ENCODE data around the gene MYL7.

The MYL7 gene

DNA sequence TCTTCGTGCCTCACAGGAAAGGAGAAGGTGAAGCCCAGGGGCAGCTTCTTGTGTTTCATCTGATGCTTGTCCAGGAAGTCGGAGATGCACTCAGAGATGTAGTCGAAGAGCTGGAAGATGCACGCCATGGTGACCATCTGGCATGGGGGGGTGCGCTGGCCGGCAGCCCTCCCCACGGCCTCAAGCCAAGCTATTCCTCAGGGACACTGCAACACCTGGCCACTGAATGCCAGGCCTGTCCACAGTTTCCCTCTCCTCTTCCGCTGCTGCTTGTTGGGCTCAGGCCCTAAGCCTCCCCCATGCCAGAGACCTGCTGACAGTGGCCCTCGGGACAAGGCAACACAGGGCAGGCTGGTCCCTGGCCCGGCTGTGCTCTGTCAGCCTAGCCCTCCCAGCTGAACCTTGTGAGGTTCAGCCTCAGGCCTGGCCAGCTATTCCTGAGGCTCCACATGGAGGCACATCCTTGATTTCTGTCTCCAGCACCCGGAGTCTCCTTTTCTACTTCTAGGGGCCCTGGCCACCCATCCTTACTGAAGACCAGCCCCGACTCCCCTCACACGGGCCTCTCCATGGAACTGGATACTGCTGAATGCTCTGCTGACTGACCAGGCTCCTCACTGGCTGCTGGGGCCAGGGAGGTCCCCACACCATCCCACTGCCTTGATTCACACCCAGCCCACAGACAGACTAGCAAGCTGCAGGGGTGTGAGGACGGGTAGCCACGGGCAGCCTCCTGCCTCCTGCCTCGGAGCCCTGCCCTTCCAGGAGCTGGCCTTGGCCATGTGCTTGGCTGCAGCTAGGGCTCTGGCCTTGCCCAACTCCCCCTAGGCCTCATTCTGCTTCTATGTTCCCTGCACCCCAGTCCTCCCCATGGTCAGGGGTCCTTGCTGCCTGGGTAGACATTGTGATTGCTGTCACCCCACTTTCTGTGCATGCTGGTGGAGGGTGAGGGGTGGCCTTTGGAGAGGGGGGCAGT, 10.1 kb upstream of the MYL7 start:
- in situ Hi-C loops (cut with HindIII; ENCODE audit: low sequenced_read_pairs), result no loop called here
- DNase-seq (ENCODE audit: low read depth, low spot score), result no peak
- TF ChIP-seq, protein P1, sequence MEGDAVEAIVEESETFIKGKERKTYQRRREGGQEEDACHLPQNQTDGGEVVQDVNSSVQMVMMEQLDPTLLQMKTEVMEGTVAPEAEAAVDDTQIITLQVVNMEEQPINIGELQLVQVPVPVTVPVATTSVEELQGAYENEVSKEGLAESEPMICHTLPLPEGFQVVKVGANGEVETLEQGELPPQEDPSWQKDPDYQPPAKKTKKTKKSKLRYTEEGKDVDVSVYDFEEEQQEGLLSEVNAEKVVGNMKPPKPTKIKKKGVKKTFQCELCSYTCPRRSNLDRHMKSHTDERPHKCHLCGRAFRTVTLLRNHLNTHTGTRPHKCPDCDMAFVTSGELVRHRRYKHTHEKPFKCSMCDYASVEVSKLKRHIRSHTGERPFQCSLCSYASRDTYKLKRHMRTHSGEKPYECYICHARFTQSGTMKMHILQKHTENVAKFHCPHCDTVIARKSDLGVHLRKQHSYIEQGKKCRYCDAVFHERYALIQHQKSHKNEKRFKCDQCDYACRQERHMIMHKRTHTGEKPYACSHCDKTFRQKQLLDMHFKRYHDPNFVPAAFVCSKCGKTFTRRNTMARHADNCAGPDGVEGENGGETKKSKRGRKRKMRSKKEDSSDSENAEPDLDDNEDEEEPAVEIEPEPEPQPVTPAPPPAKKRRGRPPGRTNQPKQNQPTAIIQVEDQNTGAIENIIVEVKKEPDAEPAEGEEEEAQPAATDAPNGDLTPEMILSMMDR (IDR thresholded peaks at IDR 0.05; ENCODE audit: low read depth, low read length), result no peak
- H3K4me3 ChIP-seq (ENCODE audit: low read depth, low read length), result no peak overlapping the region

DNA sequence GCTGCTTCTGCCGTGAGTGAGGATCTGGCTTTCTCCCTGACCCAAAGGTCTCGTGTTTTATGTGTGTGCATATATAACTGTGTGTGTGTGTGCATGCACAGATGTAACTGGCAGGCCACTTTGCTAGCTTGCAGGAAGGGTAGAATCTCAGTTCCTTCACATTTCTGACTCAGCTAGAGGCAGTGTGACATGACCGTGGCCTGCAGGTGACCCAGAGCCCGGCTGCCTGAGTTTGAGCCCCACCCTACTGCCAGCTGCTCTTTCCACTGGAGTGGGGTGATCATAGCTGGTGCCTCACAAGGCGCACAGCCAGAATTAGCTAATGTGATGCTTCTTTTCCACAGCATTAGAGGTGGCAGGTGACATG, 9.3 kb upstream of the MYL7 start:
- TF ChIP-seq, protein P1 (IDR thresholded peaks at IDR 0.05; ENCODE audit: low read depth, low read length), result no peak
- no peak for DNase-seq (ENCODE audit: low read depth, low spot score)
- in situ Hi-C loops (cut with HindIII; ENCODE audit: low sequenced_read_pairs), result no loop called here
- no peak overlapping the region for H3K4me3 ChIP-seq (ENCODE audit: low read depth, low read length)

DNA sequence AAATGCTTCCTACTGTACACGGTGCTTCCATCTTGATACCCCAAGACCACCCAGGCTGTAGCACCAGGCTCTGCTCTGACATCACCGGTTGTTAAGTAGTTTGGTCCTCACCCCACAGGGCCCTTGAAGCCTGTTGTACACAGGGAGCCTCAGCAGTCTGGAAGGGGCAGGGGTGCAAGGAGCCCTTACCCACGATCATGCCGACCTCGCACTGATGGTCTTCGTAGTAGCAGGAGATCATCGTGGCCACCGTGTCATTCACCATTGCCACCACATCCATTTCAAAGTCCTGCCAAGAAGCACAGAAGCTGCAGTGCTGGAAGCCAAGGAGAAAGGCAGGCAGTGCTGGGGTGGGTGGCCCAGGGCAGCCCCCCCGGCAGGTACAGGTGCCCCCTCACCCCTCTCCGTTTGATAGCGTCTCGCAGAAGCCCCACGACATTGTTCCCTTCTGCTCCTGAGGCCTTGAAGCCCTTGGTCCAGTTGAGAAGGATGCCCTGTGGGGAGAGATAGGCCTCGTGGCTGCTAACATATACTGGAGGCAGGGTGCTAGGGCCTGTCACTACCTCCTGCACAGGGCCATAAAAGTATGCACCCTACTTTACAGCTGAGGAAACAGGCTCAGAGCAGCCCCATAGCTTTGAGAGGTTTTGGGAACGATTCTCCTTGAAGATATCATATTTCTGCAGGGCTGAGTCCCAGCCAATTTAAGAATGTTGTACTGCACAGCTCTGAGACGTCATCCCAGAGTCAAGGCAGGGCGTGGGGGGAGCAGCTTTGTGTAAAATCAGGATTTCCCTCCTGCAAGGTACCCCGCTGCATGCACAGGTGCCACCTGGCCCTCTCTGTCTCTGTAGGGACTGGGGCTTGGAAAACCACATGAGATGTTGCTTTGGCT, 8.7 kb upstream of the MYL7 start:
- no peak for DNase-seq (ENCODE audit: low read depth, low spot score)

DNA sequence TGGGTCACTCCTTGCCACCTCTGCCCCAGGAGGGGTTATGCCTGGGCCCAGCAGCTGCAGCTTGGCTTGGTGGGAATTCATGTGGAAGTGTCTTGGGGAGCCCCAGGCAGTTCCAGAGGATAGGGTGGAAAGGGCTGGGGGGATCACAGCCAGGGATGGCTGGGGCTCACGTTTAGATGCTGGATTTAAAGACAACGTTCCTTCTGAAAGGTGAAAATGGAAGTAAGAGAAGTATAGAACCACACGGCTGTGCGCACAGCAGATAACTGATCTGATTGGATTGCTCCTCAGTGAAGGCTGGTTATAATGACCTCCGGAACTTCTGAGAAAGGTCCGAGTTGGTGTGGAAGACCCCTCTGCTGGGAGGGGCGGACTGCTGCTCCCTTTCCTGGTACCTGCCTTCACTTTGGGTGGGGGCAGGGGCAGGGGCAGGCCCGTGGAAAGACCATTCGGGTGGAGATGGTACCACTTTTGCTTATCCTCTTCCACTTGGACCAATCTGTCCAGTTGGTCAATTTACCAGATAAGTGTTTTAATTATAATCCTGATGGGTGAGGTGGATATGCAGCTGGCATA, 7.9 kb upstream of the MYL7 start:
- no peak for DNase-seq (ENCODE audit: low read depth, low spot score)
- TF ChIP-seq, protein P1 (IDR thresholded peaks at IDR 0.05; ENCODE audit: low read depth, low read length), result no peak
- in situ Hi-C loops (cut with HindIII; ENCODE audit: low sequenced_read_pairs), result no loop called here
- H3K4me3 ChIP-seq (ENCODE audit: low read depth, low read length), result no peak overlapping the region

More for the DNA sequence above, 8.7 kb upstream of the MYL7 start:
- TF ChIP-seq, protein P1 (IDR thresholded peaks at IDR 0.05; ENCODE audit: low read depth, low read length), result no peak
- H3K4me3 ChIP-seq (ENCODE audit: low read depth, low read length), result no peak overlapping the region
- in situ Hi-C loops (cut with HindIII; ENCODE audit: low sequenced_read_pairs), result no loop called here

DNA sequence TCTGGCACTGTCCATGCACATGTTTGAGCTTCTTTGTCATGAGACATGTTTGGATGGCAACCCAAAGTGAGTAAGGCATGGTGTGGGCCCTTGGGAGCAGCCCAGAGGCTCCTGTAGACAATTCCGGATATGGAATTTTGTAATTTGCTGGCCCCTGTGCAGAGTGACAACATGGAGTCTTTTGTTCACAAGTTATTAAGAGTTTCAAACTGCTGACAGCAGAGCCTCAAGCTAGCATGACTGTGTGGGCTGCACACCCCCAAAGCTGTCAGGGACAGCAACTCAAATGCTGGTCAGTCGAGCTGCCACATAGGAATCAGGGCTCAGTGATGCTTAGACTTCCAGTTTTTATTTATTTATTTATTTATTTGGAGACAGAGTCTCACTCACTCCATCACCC, 7.0 kb upstream of the MYL7 start:
- in situ Hi-C loops (cut with HindIII; ENCODE audit: low sequenced_read_pairs), result no loop called here
- no peak overlapping the region for H3K4me3 ChIP-seq (ENCODE audit: low read depth, low read length)
- TF ChIP-seq, protein P1 (IDR thresholded peaks at IDR 0.05; ENCODE audit: low read depth, low read length), result no peak
- no peak for DNase-seq (ENCODE audit: low read depth, low spot score)

All from astrocyte of the spinal cord (primary cell).